ENCODE measurements around the gene PDE4D.

Gene PDE4D

GRCh38 chr5:59173578-59173977 lies 719.9 kb downstream of the PDE4D start:
- no peak for DNase-seq (ENCODE audit: low spot score)

GRCh38 chr5:59171131-59171530 lies 722.4 kb downstream of the PDE4D start:
- no peak for DNase-seq (ENCODE audit: low spot score)

- no peak for DNase-seq (ENCODE audit: low spot score)
These were observed 723.8 kb downstream of the PDE4D start for GRCh38 chr5:59169768-59170150.

- DNase-seq (ENCODE audit: low spot score), result no peak
These were observed 724.3 kb downstream of the PDE4D start for GRCh38 chr5:59169081-59169767.

GRCh38 chr5:59168067-59168466 lies 725.5 kb downstream of the PDE4D start:
- DNase-seq (ENCODE audit: low spot score), result no peak

GRCh38 chr5:59164041-59164830 lies 729.3 kb downstream of the PDE4D start:
- DNase-seq (ENCODE audit: low spot score), result no peak

- DNase-seq (ENCODE audit: low spot score), result no peak
These were observed 732.1 kb downstream of the PDE4D start for GRCh38 chr5:59161221-59162105.

- no peak for DNase-seq (ENCODE audit: low spot score)
These were observed 734.7 kb downstream of the PDE4D start for GRCh38 chr5:59158637-59159391.

GRCh38 chr5:59158165-59158564 lies 735.4 kb downstream of the PDE4D start:
- no peak for DNase-seq (ENCODE audit: low spot score)

- DNase-seq (ENCODE audit: low spot score), result no peak
These were observed 736.5 kb downstream of the PDE4D start for GRCh38 chr5:59157068-59157467.

- DNase-seq (ENCODE audit: low spot score), result no peak
These were observed 740.8 kb downstream of the PDE4D start for GRCh38 chr5:59152701-59153245.

- DNase-seq (ENCODE audit: low spot score), result no peak
These were observed 742.2 kb downstream of the PDE4D start for GRCh38 chr5:59151162-59151889.

GRCh38 chr5:59149827-59150226 lies 743.7 kb downstream of the PDE4D start:
- no peak for DNase-seq (ENCODE audit: low spot score)

- DNase-seq (ENCODE audit: low spot score), result no peak
These were observed 744.3 kb downstream of the PDE4D start for GRCh38 chr5:59149271-59149670.

GRCh38 chr5:59146729-59147128 lies 746.8 kb downstream of the PDE4D start:
- DNase-seq (ENCODE audit: low spot score), result no peak

GRCh38 chr5:59143926-59144333 lies 749.6 kb downstream of the PDE4D start:
- no peak for DNase-seq (ENCODE audit: low spot score)

- no peak for DNase-seq (ENCODE audit: low spot score)
These were observed 750.6 kb downstream of the PDE4D start for GRCh38 chr5:59142927-59143326.

GRCh38 chr5:59142138-59142537 lies 751.4 kb downstream of the PDE4D start:
- no peak for DNase-seq (ENCODE audit: low spot score)

- no peak for DNase-seq (ENCODE audit: low spot score)
These were observed 753.4 kb downstream of the PDE4D start for GRCh38 chr5:59140133-59140532.

- DNase-seq (ENCODE audit: low spot score), result no peak
These were observed 753.8 kb downstream of the PDE4D start for GRCh38 chr5:59139695-59140094.

GRCh38 chr5:59138509-59138908 lies 755.0 kb downstream of the PDE4D start:
- DNase-seq (ENCODE audit: low spot score), result no peak

Measured in RKO (cell line).